NCI-H187 (cell line): ENCODE measurements around the gene GUCY2C.

Experiments
- DNase-seq, 2 experiments: peaks; one replicate each; lab custom pipeline; 2025; lab: John Stamatoyannopoulos, UW

Gene GUCY2C

GRCh38 chr12:14681625-14682024 is 14.8 kb downstream of the GUCY2C start:
- DNase-seq = no peak

- DNase-seq = no peak
Measured at GRCh38 chr12:14681190-14681589, 15.2 kb downstream of the GUCY2C start.

- DNase-seq = no peak
Measured at GRCh38 chr12:14678547-14679150, 17.8 kb downstream of the GUCY2C start.

GRCh38 chr12:14668591-14668990 is 27.8 kb downstream of the GUCY2C start:
- no peak for DNase-seq

- no peak for DNase-seq
Measured at GRCh38 chr12:14665354-14666348, 30.7 kb downstream of the GUCY2C start.

GRCh38 chr12:14664434-14665023 is 31.9 kb downstream of the GUCY2C start:
- DNase-seq = peak in 1 of 2 experiments; percentile 11

- no peak for DNase-seq
Measured at GRCh38 chr12:14663002-14663401, 33.4 kb downstream of the GUCY2C start.

- no peak for DNase-seq
Measured at GRCh38 chr12:14656846-14657245, 39.6 kb downstream of the GUCY2C start.

GRCh38 chr12:14655284-14655683 is 41.1 kb downstream of the GUCY2C start:
- DNase-seq = no peak

GRCh38 chr12:14654842-14655241 is 41.6 kb downstream of the GUCY2C start:
- no peak for DNase-seq

- no peak for DNase-seq
Measured at GRCh38 chr12:14654416-14654815, 42.0 kb downstream of the GUCY2C start.

- no peak for DNase-seq
Measured at GRCh38 chr12:14652483-14652882, 43.9 kb downstream of the GUCY2C start.

- DNase-seq = no peak
Measured at GRCh38 chr12:14651371-14651770, 45.0 kb downstream of the GUCY2C start.

GRCh38 chr12:14650789-14651188 is 45.6 kb downstream of the GUCY2C start:
- no peak for DNase-seq

GRCh38 chr12:14647028-14647750 is 49.2 kb downstream of the GUCY2C start:
- no peak for DNase-seq

- DNase-seq = no peak
Measured at GRCh38 chr12:14643251-14643650, 53.1 kb downstream of the GUCY2C start.

GRCh38 chr12:14638066-14638465 is 58.3 kb downstream of the GUCY2C start:
- no peak for DNase-seq

GRCh38 chr12:14635776-14636175 is 60.6 kb downstream of the GUCY2C start:
- DNase-seq = no peak

GRCh38 chr12:14630793-14631192 is 65.6 kb downstream of the GUCY2C start:
- no peak for DNase-seq

GRCh38 chr12:14629832-14630710 is 66.3 kb downstream of the GUCY2C start:
- DNase-seq = peak; percentile 57 to 72

- no peak for DNase-seq
Measured at GRCh38 chr12:14628771-14629170, 67.6 kb downstream of the GUCY2C start.
